ENCODE measurements around the gene PPP1R13B. TPM values are rescaled to one million over a fixed set of nuclear protein-coding genes. Genes with fewer than 3 reads are reported as not detected.

The PPP1R13B gene
- total and polyA plus RNA-seq, 7 donors, result 4.7 to 17.9 (median 13.3) TPM

DNA sequence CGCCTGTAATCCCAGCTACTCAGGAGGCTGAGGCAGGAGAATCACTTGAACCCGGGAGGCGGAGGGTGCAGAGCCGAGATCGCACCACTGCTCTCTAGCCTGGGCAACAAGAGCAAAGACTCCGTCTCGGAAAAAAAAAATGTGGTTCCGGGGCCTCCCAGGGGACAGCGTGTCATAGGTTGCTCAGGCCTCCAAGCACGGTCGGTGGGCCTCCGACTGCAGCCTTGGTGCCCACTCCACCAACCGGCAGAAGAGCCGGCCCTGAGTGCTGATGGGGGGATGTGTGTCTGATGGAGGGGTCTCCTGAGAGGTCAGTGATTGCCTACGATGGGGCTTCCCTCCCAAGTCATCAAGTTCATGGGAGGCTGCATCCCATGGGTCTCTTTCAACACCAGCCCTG lies 115.9 kb downstream of the PPP1R13B start:
- intact Hi-C loops (cut with DNase I), result no loop called here
- Histone ChIP-seq H3K9me3 (no peaks in the 10 kb centered on the region), H3K4me3 (no peak overlapping the region), H3K27me3 (ENCODE audit: insufficient read depth in 3 of 3, low read length in 2 of 3) (no peaks in the 10 kb centered on the region), H3K27ac (no peak overlapping the region), H3K36me3 (ENCODE audit: insufficient read depth in 1 of 2, low read depth in 1 of 2) (peaks cover 0 to 76% of the 10 kb centered on the region in 2 donors), H3K4me1 (peaks cover 20% of the 10 kb centered on the region)
- TF ChIP-seq, protein P1, sequence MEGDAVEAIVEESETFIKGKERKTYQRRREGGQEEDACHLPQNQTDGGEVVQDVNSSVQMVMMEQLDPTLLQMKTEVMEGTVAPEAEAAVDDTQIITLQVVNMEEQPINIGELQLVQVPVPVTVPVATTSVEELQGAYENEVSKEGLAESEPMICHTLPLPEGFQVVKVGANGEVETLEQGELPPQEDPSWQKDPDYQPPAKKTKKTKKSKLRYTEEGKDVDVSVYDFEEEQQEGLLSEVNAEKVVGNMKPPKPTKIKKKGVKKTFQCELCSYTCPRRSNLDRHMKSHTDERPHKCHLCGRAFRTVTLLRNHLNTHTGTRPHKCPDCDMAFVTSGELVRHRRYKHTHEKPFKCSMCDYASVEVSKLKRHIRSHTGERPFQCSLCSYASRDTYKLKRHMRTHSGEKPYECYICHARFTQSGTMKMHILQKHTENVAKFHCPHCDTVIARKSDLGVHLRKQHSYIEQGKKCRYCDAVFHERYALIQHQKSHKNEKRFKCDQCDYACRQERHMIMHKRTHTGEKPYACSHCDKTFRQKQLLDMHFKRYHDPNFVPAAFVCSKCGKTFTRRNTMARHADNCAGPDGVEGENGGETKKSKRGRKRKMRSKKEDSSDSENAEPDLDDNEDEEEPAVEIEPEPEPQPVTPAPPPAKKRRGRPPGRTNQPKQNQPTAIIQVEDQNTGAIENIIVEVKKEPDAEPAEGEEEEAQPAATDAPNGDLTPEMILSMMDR (IDR thresholded peaks at IDR 0.05), result no peak
- WGBS, 3 donors, result 91 to 93% (median 91%) methylated on average over 15 of the region's 15 CpGs
- peak in 1 of 2 donors; percentile 6 for DNase-seq
- ATAC-seq, result no peak

DNA sequence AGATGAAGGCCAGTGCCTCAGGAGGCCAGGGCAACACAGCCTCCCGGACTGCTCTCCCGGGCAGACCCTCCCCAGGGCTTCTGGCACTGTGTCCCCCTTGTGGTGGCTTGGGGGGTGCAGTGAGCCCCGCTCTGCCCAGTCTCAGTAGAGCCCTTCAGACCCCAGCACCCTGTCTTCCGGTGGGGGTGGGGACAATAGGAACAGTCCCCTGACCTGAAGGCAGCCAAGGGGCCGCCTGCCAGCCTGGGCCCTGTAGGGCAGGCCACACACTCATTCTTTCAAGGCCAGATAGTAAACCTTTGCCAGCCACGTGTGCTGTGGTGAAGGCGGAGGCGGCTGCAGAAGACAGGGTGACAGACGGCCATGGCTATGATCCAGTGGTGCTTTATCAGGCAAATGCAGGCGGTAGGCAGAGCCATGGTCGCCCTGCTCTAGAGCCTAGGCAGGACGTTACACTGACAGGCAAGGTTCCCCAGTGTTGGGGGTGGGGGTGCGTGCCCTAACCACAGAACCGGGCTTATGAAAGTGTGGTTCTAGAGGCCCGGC lies 116.8 kb downstream of the PPP1R13B start:
- TF ChIP-seq, protein P1 (IDR thresholded peaks at IDR 0.05), result no peak
- intact Hi-C loops (cut with DNase I), result no loop called here
- H3K36me3 ChIP-seq (ENCODE audit: insufficient read depth in 1 of 2, low read depth in 1 of 2), result peaks cover 0 to 74% of the 10 kb centered on the region in 2 donors
- peaks cover 20% of the 10 kb centered on the region for H3K4me1 ChIP-seq
- peak overlapping the region; percentile 39 for H3K27ac ChIP-seq
- DNase-seq, result peak; percentile 67 to 80
- H3K27me3 ChIP-seq (ENCODE audit: insufficient read depth in 3 of 3, low read length in 2 of 3), result no peaks in the 10 kb centered on the region
- 46 to 66% (median 51%) methylated on average over 15 of the region's 15 CpGs for WGBS, 3 donors
- ATAC-seq, result peak; percentile 89 to 91 (median 90)
- no peak overlapping the region for H3K4me3 ChIP-seq
- H3K9me3 ChIP-seq, result no peaks in the 10 kb centered on the region

DNA sequence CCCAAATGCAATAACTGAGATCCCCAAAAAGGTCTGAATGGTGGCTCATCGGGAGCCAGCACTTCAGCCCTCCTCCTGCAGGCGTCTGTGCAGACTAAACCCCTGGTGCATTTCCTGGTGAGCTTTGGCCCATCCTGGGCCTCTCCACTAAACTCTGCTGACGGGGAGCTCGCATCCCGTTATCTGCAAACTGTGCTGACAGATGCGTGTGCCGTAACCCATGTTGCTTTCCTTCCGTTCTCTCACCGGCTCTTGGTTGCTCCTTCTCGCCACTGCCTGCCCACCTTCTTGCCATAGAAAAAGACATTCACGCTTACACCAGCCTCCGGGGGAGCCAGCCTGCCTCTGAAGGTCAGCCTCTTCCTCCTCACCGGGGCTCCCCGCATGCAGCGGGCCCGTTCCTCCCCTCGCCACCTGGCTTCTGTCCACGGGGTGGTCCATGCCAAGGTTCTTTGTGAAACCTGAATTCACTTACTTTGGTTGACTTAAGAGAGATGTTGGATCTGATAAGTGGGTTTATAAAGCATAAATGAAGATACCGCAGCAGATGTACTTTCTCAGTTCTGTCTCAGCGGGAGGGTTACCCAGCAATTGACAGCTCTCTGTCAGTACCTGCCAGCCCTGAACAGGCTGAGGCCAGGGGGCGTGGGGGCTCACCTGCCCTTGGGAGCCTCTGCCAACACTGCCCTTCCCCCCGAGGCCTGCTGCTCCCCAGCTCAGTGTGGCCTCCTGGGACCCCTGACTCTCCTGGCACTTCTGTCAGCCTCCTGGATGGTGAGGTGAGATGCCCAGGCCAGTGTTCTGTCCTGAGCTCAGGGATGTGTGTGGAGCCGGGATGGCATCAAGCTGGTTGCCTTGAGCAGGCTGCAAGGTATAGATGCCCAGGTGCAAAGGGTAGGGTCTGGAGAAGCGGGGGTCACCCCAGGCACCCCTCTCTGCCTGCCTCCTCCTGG lies 117.6 kb downstream of the PPP1R13B start:
- TF ChIP-seq, protein P1 (IDR thresholded peaks at IDR 0.05), result no peak
- H3K4me1 ChIP-seq, result peaks cover 24% of the 10 kb centered on the region
- no peaks in the 10 kb centered on the region for H3K27me3 ChIP-seq (ENCODE audit: insufficient read depth in 3 of 3, low read length in 2 of 3)
- H3K9me3 ChIP-seq, result no peaks in the 10 kb centered on the region
- peaks cover 0 to 71% of the 10 kb centered on the region in 2 donors for H3K36me3 ChIP-seq (ENCODE audit: insufficient read depth in 1 of 2, low read depth in 1 of 2)
- H3K4me3 ChIP-seq, result no peak overlapping the region
- peak overlapping the region; percentile 39 for H3K27ac ChIP-seq
- DNase-seq (peak; percentile 12 to 20), ATAC-seq (peak in 1 of 4 donors; percentile 1)
- WGBS, 3 donors, result 85 to 94% (median 89%) methylated on average over 24 of the region's 24 CpGs
- intact Hi-C loops (cut with DNase I), result no loop called here

DNA sequence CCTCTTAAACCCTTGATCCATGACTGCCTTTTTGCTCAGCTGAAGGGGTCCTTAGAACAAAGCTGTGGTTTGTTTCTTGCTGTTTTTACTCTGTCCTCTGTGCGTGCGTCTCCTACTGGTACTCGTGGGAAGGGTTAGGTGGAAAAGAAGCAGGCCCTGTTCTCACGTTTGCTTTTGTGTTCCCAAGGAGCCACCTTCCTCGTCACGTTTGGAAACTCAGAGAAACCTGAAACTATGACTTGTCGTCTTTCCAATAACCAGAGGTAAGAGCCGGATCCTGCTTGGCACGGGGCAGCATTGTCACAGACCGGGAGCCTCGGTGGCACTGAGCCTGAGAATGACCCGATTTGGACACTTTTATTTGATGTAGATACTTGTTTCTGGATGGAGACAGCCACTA lies 118.7 kb downstream of the PPP1R13B start:
- ATAC-seq (peak in 2 of 4 donors; percentile 18 to 19), DNase-seq (peak; percentile 12 to 44)
- intact Hi-C loops (cut with DNase I), result no loop called here
- TF ChIP-seq, protein P1 (IDR thresholded peaks at IDR 0.05), result no peak
- Histone ChIP-seq H3K27ac (peak overlapping the region; percentile 23), H3K4me1 (peaks cover 35% of the 10 kb centered on the region), H3K27me3 (ENCODE audit: insufficient read depth in 3 of 3, low read length in 2 of 3) (no peaks in the 10 kb centered on the region), H3K4me3 (no peak overlapping the region), H3K9me3 (no peaks in the 10 kb centered on the region), H3K36me3 (ENCODE audit: insufficient read depth in 1 of 2, low read depth in 1 of 2) (peaks cover 0 to 61% of the 10 kb centered on the region in 2 donors)
- WGBS, 3 donors, result 37 to 49% (median 38%) methylated on average over 12 of the region's 12 CpGs
